Measurements from ENCODE around the gene KRT74.

The KRT74 gene

GRCh38 chr12:52573743-52574142, at the start of gene KRT74:
TSS of gene KRT74 (minus strand) at chr12:52573843. CDS start at chr12:52573777, 66 bp downstream.
- TF ChIP-seq GATA2 (IDR thresholded peaks at IDR 0.05; ENCODE audit: low read depth, low read length) = no peak
- no peak for TF ChIP-seq GATA3 (IDR thresholded peaks at IDR 0.05; ENCODE audit: low read depth, low read length)

- TF ChIP-seq GATA3 (IDR thresholded peaks at IDR 0.05; ENCODE audit: low read depth, low read length) (no peak), GATA2 (IDR thresholded peaks at IDR 0.05; ENCODE audit: low read depth, low read length) (no peak)
These were observed 48.7 kb upstream of the KRT74 start for GRCh38 chr12:52622349-52622748.

DNA sequence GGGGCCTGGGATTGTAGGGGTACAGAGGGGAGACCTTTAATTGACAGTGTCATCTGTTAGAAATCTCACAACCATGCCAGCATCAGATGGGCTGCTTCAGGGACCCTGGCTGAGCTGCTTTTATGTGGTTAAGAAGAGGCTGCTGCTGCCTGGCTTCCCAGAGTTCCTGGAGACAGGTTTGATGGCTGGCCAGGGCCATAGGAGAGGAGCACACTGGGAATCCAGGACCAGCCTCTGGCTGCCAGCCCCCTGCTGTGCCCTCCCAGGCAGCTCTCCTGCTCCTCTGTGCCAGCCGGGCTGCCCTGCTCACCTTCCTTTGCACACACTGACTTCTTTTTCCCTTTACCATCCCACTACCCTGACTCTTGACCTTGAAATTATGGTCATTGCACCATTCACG, 45.2 kb upstream of the KRT74 start:
- TF ChIP-seq GATA3 (IDR thresholded peaks at IDR 0.05; ENCODE audit: low read depth, low read length) = no peak
- no peak for TF ChIP-seq GATA2 (IDR thresholded peaks at IDR 0.05; ENCODE audit: low read depth, low read length)

DNA sequence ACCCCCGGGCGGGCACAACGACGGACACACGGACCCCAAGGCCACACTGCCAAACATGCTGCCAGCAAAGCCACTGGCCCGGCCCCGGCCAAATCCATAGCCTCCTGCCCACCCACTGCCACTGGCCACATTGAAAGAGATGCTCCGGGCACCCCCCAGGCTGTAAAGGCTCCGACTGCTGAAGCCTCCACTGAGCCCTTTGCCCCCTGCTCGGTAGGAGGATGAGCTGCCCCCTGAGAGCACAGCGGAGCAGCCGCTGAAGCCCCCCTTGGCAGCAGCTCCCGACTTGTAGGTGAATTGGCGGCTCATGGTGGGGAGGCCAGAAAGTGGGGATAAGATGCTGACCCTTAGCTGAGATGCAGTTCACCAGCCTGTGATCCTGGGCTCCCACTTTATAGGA, 44.6 kb upstream of the KRT74 start, which contains the start of gene KRT73:
TSS of gene KRT73 (minus strand) at position 344 of the 400 bp plus-strand sequence. CDS start at position 309, 35 bp downstream.
- no peak for TF ChIP-seq GATA3 (IDR thresholded peaks at IDR 0.05; ENCODE audit: low read depth, low read length)
- TF ChIP-seq GATA2 (IDR thresholded peaks at IDR 0.05; ENCODE audit: low read depth, low read length) = no peak

- TF ChIP-seq GATA2 (IDR thresholded peaks at IDR 0.05; ENCODE audit: low read depth, low read length) = no peak
- no peak for TF ChIP-seq GATA3 (IDR thresholded peaks at IDR 0.05; ENCODE audit: low read depth, low read length)
These were observed 43.8 kb upstream of the KRT74 start for GRCh38 chr12:52617403-52617785.

DNA sequence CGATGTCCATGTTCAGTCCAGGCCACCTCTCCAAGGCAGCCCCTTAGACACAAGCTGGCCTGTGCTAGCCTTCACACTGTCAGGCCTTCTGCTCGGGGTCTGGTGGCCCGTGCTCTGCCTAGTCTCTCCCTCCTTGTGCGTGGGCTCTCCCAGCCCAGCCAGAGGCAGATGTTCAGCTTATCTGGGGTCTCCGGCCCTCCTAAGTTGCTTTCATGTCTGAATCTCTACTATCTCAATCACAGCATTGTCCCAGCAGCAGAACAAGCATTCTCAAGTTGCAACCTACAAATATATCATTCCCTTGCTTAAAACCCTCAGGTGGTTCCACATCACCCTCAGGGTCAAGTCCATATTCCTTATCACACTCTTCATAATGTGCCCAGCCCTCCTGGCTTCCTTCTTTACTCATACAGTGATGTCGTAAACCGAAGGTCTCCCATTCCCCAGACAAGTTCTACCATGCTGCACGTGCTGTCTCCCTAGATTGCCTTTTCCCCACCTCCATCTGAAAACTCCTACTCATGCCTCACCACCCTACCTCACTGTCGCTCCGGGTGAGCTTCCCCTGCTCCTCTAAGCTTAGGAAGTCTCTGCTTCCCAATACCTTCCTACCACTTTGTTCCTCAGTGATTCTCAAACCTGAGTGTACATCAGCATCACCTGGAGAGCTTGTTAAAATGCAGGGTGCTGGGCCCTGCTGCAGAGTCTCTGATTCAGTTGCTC, 43.2 kb upstream of the KRT74 start:
- TF ChIP-seq GATA3 (IDR thresholded peaks at IDR 0.05; ENCODE audit: low read depth, low read length) = no peak
- TF ChIP-seq GATA2 (IDR thresholded peaks at IDR 0.05; ENCODE audit: low read depth, low read length) = no peak

- TF ChIP-seq GATA3 (IDR thresholded peaks at IDR 0.05; ENCODE audit: low read depth, low read length) = no peak
- TF ChIP-seq GATA2 (IDR thresholded peaks at IDR 0.05; ENCODE audit: low read depth, low read length) = no peak
These were observed 42.3 kb upstream of the KRT74 start for GRCh38 chr12:52615912-52616311.

DNA sequence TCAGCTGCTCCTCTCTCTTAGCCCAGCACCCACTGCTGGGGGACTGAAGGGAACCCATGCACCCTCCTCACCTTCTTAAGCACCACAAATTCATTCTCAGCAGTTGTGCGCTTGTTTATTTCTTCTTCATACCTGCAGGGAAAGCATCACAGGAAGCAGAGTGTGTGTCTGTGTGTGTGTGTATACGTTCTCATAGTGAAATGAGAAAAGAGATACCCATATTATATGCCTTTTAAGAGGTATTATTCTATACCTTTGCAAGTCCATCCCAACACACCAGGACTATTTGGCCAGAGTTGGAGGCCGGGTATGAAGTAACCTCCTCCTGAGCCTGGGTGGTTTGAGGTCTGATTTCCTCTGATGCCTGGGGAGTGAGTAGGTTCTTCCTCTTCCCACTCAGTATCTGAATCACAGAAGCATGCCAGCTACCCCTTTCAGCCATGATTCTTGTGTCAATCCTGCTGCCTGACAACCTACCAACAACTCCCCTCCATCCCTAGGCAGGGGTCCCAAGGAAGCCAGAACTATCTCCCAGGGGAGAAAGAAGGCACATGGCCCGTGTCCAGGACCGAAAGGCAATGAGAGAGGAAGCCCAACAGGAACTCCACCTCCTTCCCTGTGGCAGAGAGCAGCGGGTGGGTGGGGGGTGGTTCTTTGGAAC, 41.7 kb upstream of the KRT74 start:
- TF ChIP-seq GATA3 (IDR thresholded peaks at IDR 0.05; ENCODE audit: low read depth, low read length) (no peak), GATA2 (IDR thresholded peaks at IDR 0.05; ENCODE audit: low read depth, low read length) (no peak)

GRCh38 chr12:52614381-52615207, 41.0 kb upstream of the KRT74 start:
- TF ChIP-seq GATA2 (IDR thresholded peaks at IDR 0.05; ENCODE audit: low read depth, low read length) (no peak), GATA3 (IDR thresholded peaks at IDR 0.05; ENCODE audit: low read depth, low read length) (no peak)

GRCh38 chr12:52613384-52614030, 39.9 kb upstream of the KRT74 start:
- TF ChIP-seq GATA3 (IDR thresholded peaks at IDR 0.05; ENCODE audit: low read depth, low read length) = no peak
- no peak for TF ChIP-seq GATA2 (IDR thresholded peaks at IDR 0.05; ENCODE audit: low read depth, low read length)

- TF ChIP-seq GATA3 (IDR thresholded peaks at IDR 0.05; ENCODE audit: low read depth, low read length) (no peak), GATA2 (IDR thresholded peaks at IDR 0.05; ENCODE audit: low read depth, low read length) (no peak)
These were observed 39.1 kb upstream of the KRT74 start for GRCh38 chr12:52612431-52613383.

DNA sequence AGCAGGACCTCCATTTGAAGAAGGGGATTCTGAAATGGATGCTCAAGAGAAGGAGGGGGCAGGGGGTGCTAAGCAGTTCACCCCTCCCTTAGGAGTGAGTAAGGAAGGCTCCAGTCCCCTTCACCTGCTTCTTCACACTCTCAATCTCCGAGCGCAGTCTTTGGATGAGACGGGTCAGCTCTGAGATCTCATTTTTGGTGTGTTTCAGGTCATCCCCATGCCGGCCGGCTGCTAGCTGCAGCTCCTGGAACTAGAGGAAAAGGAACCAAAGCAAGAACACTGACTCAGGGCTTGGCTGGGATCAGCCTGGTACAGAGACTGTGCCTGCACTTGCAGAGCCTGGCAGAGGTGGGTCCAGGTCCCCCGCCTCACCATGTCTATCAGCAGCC, 37.4 kb upstream of the KRT74 start:
- TF ChIP-seq GATA2 (IDR thresholded peaks at IDR 0.05; ENCODE audit: low read depth, low read length) = no peak
- no peak for TF ChIP-seq GATA3 (IDR thresholded peaks at IDR 0.05; ENCODE audit: low read depth, low read length)
